Mucosa of stomach (tissue), 1 donor: ENCODE measurements around the gene KRTAP10-2.

Experiments
- H3K27me3 ChIP-seq: one replicate; pipeline ENCODE4 v1.7.0; 2013; ENCODE audit warnings: mild to moderate bottlenecking, low read length; ENCODE audit not compliant: control insufficient read depth, insufficient read depth
- H3K36me3 ChIP-seq: one replicate; pipeline ENCODE4 v1.7.0; 2013; ENCODE audit warnings: low read length; ENCODE audit not compliant: control insufficient read depth, insufficient read depth
- H3K4me1 ChIP-seq: one replicate; pipeline ENCODE4 v1.7.0; 2013; ENCODE audit warnings: mild to moderate bottlenecking, low read length; ENCODE audit not compliant: control insufficient read depth, insufficient read depth
- H3K4me3 ChIP-seq: one replicate; pipeline ENCODE4 v1.7.0; 2013; ENCODE audit warnings: low read length
- H3K9ac ChIP-seq: one replicate; pipeline ENCODE4 v1.7.0; 2013; ENCODE audit warnings: mild to moderate bottlenecking, low read length, moderate library complexity
- H3K9me3 ChIP-seq: one replicate; pipeline ENCODE4 v1.7.0; 2013; ENCODE audit warnings: mild to moderate bottlenecking, low read length, moderate library complexity; ENCODE audit not compliant: control insufficient read depth
- donor health status: Pancreatic carcinoma.

The KRTAP10-2 gene

DNA sequence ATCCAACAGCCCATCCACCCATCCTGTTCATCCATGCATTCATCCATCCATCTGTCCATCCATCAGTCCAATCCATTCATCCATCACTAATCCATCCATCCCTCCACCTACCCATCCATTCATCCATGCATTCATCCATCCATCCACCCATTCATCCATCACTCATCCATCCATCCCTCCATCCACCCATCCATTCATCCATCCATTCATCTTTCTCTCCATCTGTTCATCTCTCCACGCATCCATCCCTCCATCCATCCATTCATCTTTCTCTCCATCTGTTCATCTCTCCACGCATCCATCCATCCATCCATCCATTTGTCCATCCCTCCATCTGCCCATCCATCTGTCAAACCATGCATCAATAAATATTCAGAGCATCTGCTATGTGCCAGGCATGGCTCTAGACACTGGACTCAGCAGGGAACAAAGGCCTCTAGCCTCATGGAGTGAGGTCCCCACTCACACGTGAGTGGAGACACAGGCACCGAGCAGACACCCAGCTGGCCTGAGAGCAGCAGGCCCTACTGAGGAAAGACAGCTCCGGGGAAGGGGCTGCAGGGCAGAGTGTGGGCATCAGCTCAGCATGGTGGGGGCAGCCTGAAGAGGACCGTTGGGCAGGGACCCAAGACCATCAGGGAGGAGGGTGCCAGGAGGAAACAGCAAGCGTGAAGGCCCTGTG lies 20.9 kb downstream of the KRTAP10-2 start:
- no peaks in the 10 kb centered on the region for H3K27me3 ChIP-seq
- H3K36me3 ChIP-seq: no peaks in the 10 kb centered on the region
- H3K9ac ChIP-seq: no peak overlapping the region
- H3K4me1 ChIP-seq: no peaks in the 10 kb centered on the region
- H3K4me3 ChIP-seq: no peak overlapping the region
- no peaks in the 10 kb centered on the region for H3K9me3 ChIP-seq

DNA sequence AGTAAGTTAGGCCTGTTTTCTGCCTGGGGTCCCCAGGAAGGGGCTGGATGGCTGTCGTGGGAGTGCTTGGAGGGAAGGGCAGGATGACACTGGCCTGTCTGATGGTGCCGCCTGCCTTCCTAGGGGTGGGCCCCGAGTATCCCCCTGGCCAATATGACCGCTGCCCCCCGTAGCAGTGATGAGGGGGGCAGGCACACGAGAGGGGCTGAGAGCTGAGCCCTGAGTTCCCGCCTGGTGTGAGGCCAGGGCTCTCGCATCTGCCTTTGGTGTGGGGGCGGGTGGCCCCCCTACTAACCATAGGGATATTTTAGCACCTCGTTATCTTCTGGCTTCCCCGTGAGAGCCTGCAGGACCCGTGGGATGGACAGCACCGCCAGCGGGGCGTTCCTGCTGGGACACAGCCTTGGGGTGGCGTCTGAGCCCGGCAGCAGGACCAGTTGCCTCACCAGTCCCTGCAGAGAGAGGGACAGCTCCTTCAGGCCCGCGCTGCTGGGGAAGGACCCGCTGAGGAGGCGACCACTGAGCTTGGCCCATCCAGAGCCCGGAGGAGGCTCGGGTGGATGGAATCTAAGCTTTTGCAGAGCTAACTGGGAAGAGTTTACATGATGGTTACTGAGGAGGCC lies 21.7 kb downstream of the KRTAP10-2 start:
- H3K36me3 ChIP-seq: no peaks in the 10 kb centered on the region
- no peaks in the 10 kb centered on the region for H3K27me3 ChIP-seq
- no peak overlapping the region for H3K4me3 ChIP-seq
- H3K4me1 ChIP-seq: no peaks in the 10 kb centered on the region
- H3K9me3 ChIP-seq: no peaks in the 10 kb centered on the region
- no peak overlapping the region for H3K9ac ChIP-seq

DNA sequence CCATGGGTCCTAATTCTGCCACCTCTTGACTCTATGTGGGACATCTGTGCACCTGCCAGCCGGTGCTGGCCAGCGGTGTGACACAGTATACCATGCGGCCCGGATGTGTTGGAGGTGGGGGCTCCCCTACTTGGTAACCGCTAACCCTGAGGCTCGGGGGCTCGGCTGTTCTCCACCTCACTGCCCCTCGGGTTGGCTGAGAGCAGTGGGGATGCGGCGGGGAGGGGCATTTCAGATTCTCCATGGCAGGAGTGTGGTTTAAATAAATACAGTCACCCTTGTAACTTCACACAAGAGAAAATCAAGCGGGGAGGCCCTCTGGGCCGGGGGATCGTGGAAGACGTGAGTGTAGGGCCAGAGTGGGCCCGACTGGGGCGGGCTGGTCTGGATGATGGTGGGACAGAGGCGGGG lies 22.3 kb downstream of the KRTAP10-2 start:
- H3K36me3 ChIP-seq: no peaks in the 10 kb centered on the region
- H3K9ac ChIP-seq: no peak overlapping the region
- no peaks in the 10 kb centered on the region for H3K27me3 ChIP-seq
- no peaks in the 10 kb centered on the region for H3K9me3 ChIP-seq
- H3K4me1 ChIP-seq: no peaks in the 10 kb centered on the region
- H3K4me3 ChIP-seq: no peak overlapping the region

- no peak overlapping the region for H3K4me3 ChIP-seq
- no peaks in the 10 kb centered on the region for H3K4me1 ChIP-seq
- H3K9me3 ChIP-seq: no peaks in the 10 kb centered on the region
- no peaks in the 10 kb centered on the region for H3K36me3 ChIP-seq
- no peak overlapping the region for H3K9ac ChIP-seq
- H3K27me3 ChIP-seq: no peaks in the 10 kb centered on the region
Observed at GRCh38 chr21:44528634-44528995, 22.7 kb downstream of the KRTAP10-2 start.

DNA sequence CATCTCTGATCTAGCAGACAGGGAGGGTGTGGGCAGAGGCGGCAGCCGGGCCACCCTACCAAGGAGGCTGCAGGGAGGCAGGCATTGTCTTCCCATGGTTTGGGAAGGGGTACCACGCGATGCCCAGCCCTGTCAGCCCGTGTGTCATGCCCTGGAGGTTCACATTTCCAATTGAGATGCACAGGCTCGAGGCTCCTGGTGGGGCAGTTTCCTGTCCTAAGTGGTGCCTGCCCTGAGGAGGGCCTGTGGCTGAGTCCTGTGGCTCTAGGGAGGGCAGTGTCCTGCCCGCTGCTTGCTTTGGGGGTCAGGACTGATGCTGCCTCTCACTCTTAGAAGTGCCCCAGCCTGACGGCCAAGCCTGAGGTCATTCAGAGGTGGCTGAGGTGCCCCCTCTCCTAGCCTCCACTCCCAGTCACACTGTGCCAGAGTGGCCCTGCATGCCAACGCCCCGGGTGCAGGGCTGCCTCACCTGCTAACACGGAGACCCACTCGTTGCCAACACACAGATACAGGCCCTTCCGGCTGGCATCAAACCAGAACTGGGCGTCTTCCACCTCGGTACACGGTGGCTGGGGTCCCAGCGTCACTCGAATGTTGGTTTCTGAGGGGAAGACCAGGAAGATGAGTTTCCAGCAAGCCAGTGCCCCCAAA lies 23.2 kb downstream of the KRTAP10-2 start:
- no peaks in the 10 kb centered on the region for H3K9me3 ChIP-seq
- H3K9ac ChIP-seq: no peak overlapping the region
- no peaks in the 10 kb centered on the region for H3K4me1 ChIP-seq
- H3K36me3 ChIP-seq: no peaks in the 10 kb centered on the region
- no peaks in the 10 kb centered on the region for H3K27me3 ChIP-seq
- no peak overlapping the region for H3K4me3 ChIP-seq

- Histone ChIP-seq H3K4me3 (no peak overlapping the region), H3K4me1 (no peaks in the 10 kb centered on the region), H3K9me3 (no peaks in the 10 kb centered on the region), H3K36me3 (no peaks in the 10 kb centered on the region), H3K9ac (no peak overlapping the region), H3K27me3 (no peaks in the 10 kb centered on the region)
Observed at GRCh38 chr21:44527156-44527982, 23.9 kb downstream of the KRTAP10-2 start.

DNA sequence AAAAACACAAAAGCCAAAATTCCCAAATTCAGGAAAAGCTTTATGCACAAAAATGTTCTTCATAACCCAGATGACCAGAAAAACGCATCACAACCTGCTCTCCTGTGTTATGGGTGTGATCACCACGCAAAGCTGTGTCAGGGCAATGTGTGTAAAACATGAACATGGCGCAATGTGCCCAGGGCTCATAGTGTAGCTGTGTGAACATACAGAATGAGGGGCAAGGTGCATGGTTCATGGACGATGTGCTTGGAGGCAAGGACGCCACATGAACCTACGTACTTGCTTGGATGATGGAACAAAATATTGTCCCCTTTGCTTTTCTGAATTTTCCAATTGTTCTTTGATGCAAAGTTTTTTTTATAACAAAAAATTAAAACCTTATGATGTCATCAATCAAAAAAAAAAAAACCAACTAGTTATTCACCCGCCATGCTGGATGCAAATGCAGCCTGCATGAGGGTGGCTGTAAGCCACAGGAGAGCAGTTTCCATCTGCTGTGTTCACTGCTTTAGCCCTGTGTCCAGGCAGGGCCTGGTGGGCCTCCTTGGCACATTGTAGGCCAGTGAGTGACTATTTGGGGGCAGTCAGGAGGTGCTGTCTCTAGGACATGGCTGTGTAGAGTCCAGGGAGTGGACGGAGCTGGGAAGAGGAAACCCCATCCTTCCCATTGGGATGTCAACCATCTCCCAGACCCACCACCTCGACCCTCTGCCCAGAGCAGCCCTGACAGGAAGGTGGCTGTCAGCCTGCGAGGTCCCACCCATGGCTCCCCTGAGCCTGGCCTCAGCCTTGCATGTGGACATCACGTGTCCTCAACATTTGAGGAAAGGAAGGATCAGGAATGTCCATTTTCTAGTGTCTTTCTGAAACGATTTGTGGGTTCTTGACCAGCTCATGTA lies 25.0 kb downstream of the KRTAP10-2 start:
- no peaks in the 10 kb centered on the region for H3K27me3 ChIP-seq
- H3K9ac ChIP-seq: no peak overlapping the region
- H3K4me3 ChIP-seq: no peak overlapping the region
- H3K36me3 ChIP-seq: no peaks in the 10 kb centered on the region
- H3K9me3 ChIP-seq: no peaks in the 10 kb centered on the region
- H3K4me1 ChIP-seq: no peaks in the 10 kb centered on the region

GRCh38 chr21:44525391-44526095 lies 25.8 kb downstream of the KRTAP10-2 start:
- no peak overlapping the region for H3K9ac ChIP-seq
- no peaks in the 10 kb centered on the region for H3K4me1 ChIP-seq
- H3K36me3 ChIP-seq: no peaks in the 10 kb centered on the region
- H3K27me3 ChIP-seq: no peaks in the 10 kb centered on the region
- H3K9me3 ChIP-seq: no peaks in the 10 kb centered on the region
- no peak overlapping the region for H3K4me3 ChIP-seq

- Histone ChIP-seq H3K9ac (no peak overlapping the region), H3K27me3 (no peaks in the 10 kb centered on the region), H3K4me1 (no peaks in the 10 kb centered on the region), H3K4me3 (no peak overlapping the region), H3K36me3 (no peaks in the 10 kb centered on the region), H3K9me3 (no peaks in the 10 kb centered on the region)
Observed at GRCh38 chr21:44524414-44525371, 26.6 kb downstream of the KRTAP10-2 start.

DNA sequence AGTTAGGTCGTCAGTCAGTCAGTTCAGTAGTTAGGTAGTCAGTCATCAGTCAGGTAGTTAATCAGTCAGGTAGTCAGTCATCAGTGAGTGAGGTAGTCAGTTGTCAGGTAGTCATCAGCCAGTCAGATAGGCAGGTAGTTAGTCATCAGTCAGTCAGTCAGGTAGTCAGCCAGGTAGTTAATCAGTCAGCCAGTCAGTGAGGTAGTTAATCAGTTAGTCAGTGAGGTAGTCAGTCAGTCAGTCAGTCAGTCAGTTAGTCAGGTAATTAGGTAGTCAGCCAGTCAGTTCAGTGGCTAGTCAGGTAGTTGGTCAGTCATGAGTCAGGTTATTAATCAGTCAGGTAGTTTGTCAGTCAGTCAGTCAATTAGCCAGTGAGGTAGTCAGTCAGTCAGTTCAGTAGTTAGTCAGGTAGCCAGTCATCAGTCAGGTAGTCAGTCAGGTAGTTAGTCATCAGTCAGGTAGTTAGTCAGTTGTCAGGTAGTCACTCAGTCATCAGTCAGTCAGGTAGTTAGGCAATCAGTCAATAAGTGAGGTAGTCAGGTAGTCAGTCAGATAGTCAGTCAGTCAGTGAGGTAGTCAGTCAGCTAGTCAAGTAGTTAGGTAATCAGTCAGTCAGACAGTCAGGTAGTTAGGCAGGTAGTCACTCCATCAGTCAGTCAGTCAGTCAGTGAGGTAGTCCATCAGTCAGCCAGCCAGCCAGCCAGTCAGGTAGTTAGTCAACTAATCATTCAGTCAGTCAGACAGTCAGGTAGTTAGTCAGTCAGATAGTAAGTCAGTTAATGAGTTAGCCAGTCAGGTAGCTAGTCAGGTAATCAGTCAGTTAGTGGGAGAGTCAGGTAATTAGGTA lies 27.5 kb downstream of the KRTAP10-2 start:
- H3K4me3 ChIP-seq: no peak overlapping the region
- H3K36me3 ChIP-seq: no peaks in the 10 kb centered on the region
- H3K4me1 ChIP-seq: no peaks in the 10 kb centered on the region
- no peaks in the 10 kb centered on the region for H3K27me3 ChIP-seq
- no peaks in the 10 kb centered on the region for H3K9me3 ChIP-seq
- no peak overlapping the region for H3K9ac ChIP-seq
